SK-N-SH (cell line): ENCODE data around the gene PRR16. TPM values are rescaled to one million over a fixed set of nuclear protein-coding genes. Genes with fewer than 3 reads are reported as not detected.

Experiments used
- CTCF ChIA-PET: fragments of 300-600, 350-600 bp; formaldehyde crosslinking; extraction: SDS; loops from one replicate; lab custom pipeline; 2021; lab: Yijun Ruan, JAX
- POLR2A ChIA-PET: fragments of 350-600 bp; sonication (Branson Sonifier 250); formaldehyde crosslinking; extraction: SDS; loops from one replicate; lab custom pipeline; 2020; ENCODE audit warnings: antibody characterized with exemption, inconsistent platforms; lab: Yijun Ruan, JAX
- DNase-seq: peaks from one replicate; pipeline ENCODE4 v3.0.0; 2012
- H2AFZ ChIP-seq: fragments of 200-600 bp; sonication (generic); 2 replicates; pipeline ENCODE4 v1.8.1; 2016; ENCODE audit warnings: antibody characterized with exemption, mild to moderate bottlenecking, low read depth
- H3F3A ChIP-seq: fragments of 200-600 bp; sonication (generic); replicated peaks from 2 replicates; pipeline ENCODE3; 2016; ENCODE audit warnings: antibody characterized with exemption, mild to moderate bottlenecking; ENCODE audit not compliant: insufficient read depth
- H3K27ac ChIP-seq, 2 experiments: fragments of 200-500 bp in 1 of 2; fragments of 200-600 bp in 1 of 2; sonication (Bioruptor generic) in 1 of 2; sonication (generic), shearing (Covaris generic) in 1 of 2; 2 replicates each; pipeline versions ENCODE4 v1.5.1 to v1.6.1; 2014 to 2016; ENCODE audit warnings: low read depth in 2 of 2, inconsistent platforms in 1 of 2, low read length in 1 of 2, mild to moderate bottlenecking in 1 of 2, mixed read lengths in 1 of 2
- H3K27me3 ChIP-seq: fragments of 200-600 bp; sonication (generic), shearing (Covaris generic); 2 replicates; pipeline ENCODE4 v1.6.1; 2016; ENCODE audit warnings: mixed run types; ENCODE audit not compliant: insufficient read depth
- H3K36me3 ChIP-seq, 2 experiments: fragments of 200-500 bp in 1 of 2; fragments of 200-600 bp in 1 of 2; sonication (Bioruptor generic) in 1 of 2; sonication (generic) in 1 of 2; replicated peaks in 1 of 2; 2 replicates each; pipeline versions ENCODE3 to v1.5.1; 2014 to 2016; ENCODE audit warnings: low read length in 1 of 2, mild to moderate bottlenecking in 1 of 2; ENCODE audit not compliant: insufficient read depth in 2 of 2, control insufficient read depth in 1 of 2
- H3K4me1 ChIP-seq, 2 experiments: fragments of 200-500 bp in 1 of 2; fragments of 200-600 bp in 1 of 2; sonication (Bioruptor generic) in 1 of 2; sonication (generic), shearing (Covaris generic) in 1 of 2; 2 replicates each; pipeline versions ENCODE4 v1.5.1 to v1.6.1; 2014 to 2016; ENCODE audit warnings: low read depth in 1 of 2, low read length in 1 of 2, mixed run types in 1 of 2; ENCODE audit not compliant: insufficient read depth in 2 of 2, control insufficient read depth in 1 of 2
- H3K4me2 ChIP-seq: fragments of 200-600 bp; sonication (generic), shearing (Covaris generic); 2 replicates; pipeline ENCODE4 v1.6.1; 2017; ENCODE audit warnings: mixed run types
- H3K4me3 ChIP-seq, 2 experiments: fragments of 200-500 bp in 1 of 2; fragments of 200-600 bp in 1 of 2; sonication (Bioruptor generic) in 1 of 2; sonication (generic), shearing (Covaris generic) in 1 of 2; 2 replicates each; pipeline versions ENCODE4 v1.5.1 to v1.8.1; 2014 to 2016; ENCODE audit warnings: low read depth in 2 of 2, inconsistent platforms in 1 of 2, low read length in 1 of 2, mild to moderate bottlenecking in 1 of 2, mixed read lengths in 1 of 2, moderate library complexity in 1 of 2
- H3K79me2 ChIP-seq: fragments of 200-600 bp; sonication (generic); 2 replicates; pipeline ENCODE4 v1.8.1; 2017; ENCODE audit warnings: mild to moderate bottlenecking; ENCODE audit not compliant: insufficient read depth
- H3K9ac ChIP-seq: fragments of 200-600 bp; sonication (generic); 2 replicates; pipeline ENCODE4 v1.6.1; 2017; ENCODE audit warnings: mixed run types
- H3K9me2 ChIP-seq: fragments of 200-600 bp; sonication (generic); 2 replicates; pipeline ENCODE4 v1.6.1; 2017; ENCODE audit warnings: mixed run types
- H3K9me3 ChIP-seq: fragments of 200-600 bp; sonication (generic); 2 replicates; pipeline ENCODE4 v1.6.1; 2017; ENCODE audit warnings: mixed run types, mild to moderate bottlenecking, moderate library complexity
- H4K20me1 ChIP-seq: fragments of 200-600 bp; sonication (generic); 2 replicates; pipeline ENCODE4 v1.6.1; 2017; ENCODE audit warnings: mild to moderate bottlenecking, mixed run types; ENCODE audit not compliant: insufficient read depth
- CHD2 ChIP-seq: fragments of 150-350 bp; IDR thresholded peaks from 2 replicates; pipeline ENCODE4 v1.6.1; 2018; ENCODE audit warnings: low read length; ENCODE audit not compliant: partially characterized antibody
- EZH2phosphoT487 ChIP-seq: fragments of 200-600 bp; sonication (generic); IDR thresholded peaks from 2 replicates; pipeline ENCODE4 v1.6.1; 2017; ENCODE audit warnings: low read depth, mixed run types, mild to moderate bottlenecking, antibody characterized with exemption, moderate library complexity, borderline replicate concordance
- FOSL2 ChIP-seq: IDR thresholded peaks from 2 replicates; pipeline ENCODE4 v1.4.0; 2012; ENCODE audit warnings: low read depth, mild to moderate bottlenecking, moderate library complexity, borderline replicate concordance
- FOXJ3 ChIP-seq: sonication (generic); formaldehyde crosslinking; IDR thresholded peaks from 2 replicates; pipeline ENCODE4 v1.5.1; 2020; ENCODE audit warnings: mild to moderate bottlenecking, missing genetic modification reagents
- GABPA ChIP-seq: IDR thresholded peaks from 2 replicates; pipeline ENCODE4 v1.4.0; 2012; ENCODE audit warnings: low read depth, mild to moderate bottlenecking
- JUND ChIP-seq: IDR thresholded peaks from 2 replicates; pipeline ENCODE4 v1.4.0; 2012
- MEF2A ChIP-seq: IDR thresholded peaks from 2 replicates; pipeline ENCODE4 v1.4.0; 2012; ENCODE audit warnings: low read depth, borderline replicate concordance
- MXI1 ChIP-seq: IDR thresholded peaks from 2 replicates; pipeline ENCODE4 v1.6.1; 2012; ENCODE audit warnings: mild to moderate bottlenecking, low read depth, low read length, improper control_type of control experiment
- NFIC ChIP-seq: IDR thresholded peaks from 2 replicates; pipeline ENCODE4 v1.4.0; 2012; ENCODE audit warnings: borderline replicate concordance
- NRF1 ChIP-seq: IDR thresholded peaks from 2 replicates; pipeline ENCODE4 v1.6.1; 2012; ENCODE audit warnings: low read depth, mild to moderate bottlenecking, low read length
- RAD21 ChIP-seq: IDR thresholded peaks from 2 replicates; pipeline ENCODE4 v1.6.1; 2012; ENCODE audit warnings: mild to moderate bottlenecking, low read length
- RCOR1 ChIP-seq: fragments of 150-350 bp; IDR thresholded peaks from 2 replicates; pipeline ENCODE4 v1.6.1; 2017; ENCODE audit warnings: antibody characterized with exemption, low read length
- RFX5 ChIP-seq: IDR thresholded peaks from 2 replicates; pipeline ENCODE4 v1.6.1; 2012; ENCODE audit warnings: mild to moderate bottlenecking, improper control_type of control experiment, low read length
- RXRA ChIP-seq: IDR thresholded peaks from 2 replicates; pipeline ENCODE4 v1.4.0; 2012; ENCODE audit warnings: low read depth, mild to moderate bottlenecking, borderline replicate concordance
- SMC3 ChIP-seq: IDR thresholded peaks from 2 replicates; pipeline ENCODE4 v1.6.1; 2012; ENCODE audit warnings: low read depth, low read length, improper control_type of control experiment
- TEAD4 ChIP-seq: IDR thresholded peaks from 2 replicates; pipeline ENCODE4 v1.4.0; 2012; ENCODE audit warnings: mild to moderate bottlenecking, borderline replicate concordance; ENCODE audit not compliant: insufficient read depth
- YY1 ChIP-seq: IDR thresholded peaks from 2 replicates; pipeline ENCODE4 v1.4.0; 2012; ENCODE audit warnings: low read depth, mild to moderate bottlenecking
- WGBS: methylation state at CpG from one replicate; pipeline ENCODE4 v1.1.6; 2017; ENCODE audit warnings: low lambda C conversion rate; 5-methylcytosine and 5-hydroxymethylcytosine counted together
- polyA plus RNA-seq, 3 experiments: library from polyadenylated mRNA; depleted of rRNA; stranded (reverse); fragments of >200 nt; gene quantifications; 2 replicates each; pipeline ENCODE4 v1.2.3, GENCODE V29; 2012
- TF ChIP-seq, protein P1 (sequence below): IDR thresholded peaks from 2 replicates; pipeline ENCODE4 v1.6.1; 2012; ENCODE audit warnings: mild to moderate bottlenecking, low read depth, low read length, moderate library complexity
- TF ChIP-seq, protein P2 (sequence below): IDR thresholded peaks from 2 replicates; pipeline ENCODE4 v1.4.0; 2012; ENCODE audit warnings: low read depth, borderline replicate concordance
- TF ChIP-seq, protein P3 (sequence below): fragments of 200-600 bp; sonication (generic); IDR thresholded peaks from 2 replicates; pipeline ENCODE4 v1.6.1; 2017; ENCODE audit warnings: antibody characterized with exemption, mild to moderate bottlenecking, moderate library complexity
- TF ChIP-seq, protein P4 (sequence below): IDR thresholded peaks from 2 replicates; pipeline ENCODE4 v1.4.0; 2012; ENCODE audit warnings: low read depth

The PRR16 gene
- polyA plus RNA-seq, 1 of the 3 experiments (the other 2 are of a cell fraction) = 26.7 TPM

DNA sequence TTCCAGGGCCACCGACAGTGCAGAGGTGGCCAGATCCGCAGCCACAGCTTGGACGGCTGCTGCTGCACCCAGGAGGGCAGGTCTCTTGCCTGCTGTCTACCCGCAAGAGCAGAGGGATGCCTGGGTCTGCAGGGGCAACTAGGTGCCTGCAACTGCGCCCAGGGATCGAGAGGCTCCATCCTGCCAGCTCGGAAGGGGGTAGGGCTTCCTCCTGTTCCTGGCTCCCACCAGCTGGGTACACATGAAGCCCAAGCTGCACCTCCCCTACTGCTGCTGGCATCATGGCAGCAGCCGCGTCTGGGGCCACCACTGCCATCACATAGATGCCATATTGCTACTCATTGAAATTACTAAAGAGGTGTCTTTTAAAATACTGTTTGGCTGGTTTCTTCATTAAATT is 12.7 kb upstream of the PRR16 start (continued):
- TF ChIP-seq, protein P1, sequence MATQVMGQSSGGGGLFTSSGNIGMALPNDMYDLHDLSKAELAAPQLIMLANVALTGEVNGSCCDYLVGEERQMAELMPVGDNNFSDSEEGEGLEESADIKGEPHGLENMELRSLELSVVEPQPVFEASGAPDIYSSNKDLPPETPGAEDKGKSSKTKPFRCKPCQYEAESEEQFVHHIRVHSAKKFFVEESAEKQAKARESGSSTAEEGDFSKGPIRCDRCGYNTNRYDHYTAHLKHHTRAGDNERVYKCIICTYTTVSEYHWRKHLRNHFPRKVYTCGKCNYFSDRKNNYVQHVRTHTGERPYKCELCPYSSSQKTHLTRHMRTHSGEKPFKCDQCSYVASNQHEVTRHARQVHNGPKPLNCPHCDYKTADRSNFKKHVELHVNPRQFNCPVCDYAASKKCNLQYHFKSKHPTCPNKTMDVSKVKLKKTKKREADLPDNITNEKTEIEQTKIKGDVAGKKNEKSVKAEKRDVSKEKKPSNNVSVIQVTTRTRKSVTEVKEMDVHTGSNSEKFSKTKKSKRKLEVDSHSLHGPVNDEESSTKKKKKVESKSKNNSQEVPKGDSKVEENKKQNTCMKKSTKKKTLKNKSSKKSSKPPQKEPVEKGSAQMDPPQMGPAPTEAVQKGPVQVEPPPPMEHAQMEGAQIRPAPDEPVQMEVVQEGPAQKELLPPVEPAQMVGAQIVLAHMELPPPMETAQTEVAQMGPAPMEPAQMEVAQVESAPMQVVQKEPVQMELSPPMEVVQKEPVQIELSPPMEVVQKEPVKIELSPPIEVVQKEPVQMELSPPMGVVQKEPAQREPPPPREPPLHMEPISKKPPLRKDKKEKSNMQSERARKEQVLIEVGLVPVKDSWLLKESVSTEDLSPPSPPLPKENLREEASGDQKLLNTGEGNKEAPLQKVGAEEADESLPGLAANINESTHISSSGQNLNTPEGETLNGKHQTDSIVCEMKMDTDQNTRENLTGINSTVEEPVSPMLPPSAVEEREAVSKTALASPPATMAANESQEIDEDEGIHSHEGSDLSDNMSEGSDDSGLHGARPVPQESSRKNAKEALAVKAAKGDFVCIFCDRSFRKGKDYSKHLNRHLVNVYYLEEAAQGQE = no peak
- TF ChIP-seq RCOR1 = no peak
- no peak for TF ChIP-seq RAD21
- TF ChIP-seq NRF1 = no peak
- TF ChIP-seq JUND = no peak
- TF ChIP-seq, protein P2, sequence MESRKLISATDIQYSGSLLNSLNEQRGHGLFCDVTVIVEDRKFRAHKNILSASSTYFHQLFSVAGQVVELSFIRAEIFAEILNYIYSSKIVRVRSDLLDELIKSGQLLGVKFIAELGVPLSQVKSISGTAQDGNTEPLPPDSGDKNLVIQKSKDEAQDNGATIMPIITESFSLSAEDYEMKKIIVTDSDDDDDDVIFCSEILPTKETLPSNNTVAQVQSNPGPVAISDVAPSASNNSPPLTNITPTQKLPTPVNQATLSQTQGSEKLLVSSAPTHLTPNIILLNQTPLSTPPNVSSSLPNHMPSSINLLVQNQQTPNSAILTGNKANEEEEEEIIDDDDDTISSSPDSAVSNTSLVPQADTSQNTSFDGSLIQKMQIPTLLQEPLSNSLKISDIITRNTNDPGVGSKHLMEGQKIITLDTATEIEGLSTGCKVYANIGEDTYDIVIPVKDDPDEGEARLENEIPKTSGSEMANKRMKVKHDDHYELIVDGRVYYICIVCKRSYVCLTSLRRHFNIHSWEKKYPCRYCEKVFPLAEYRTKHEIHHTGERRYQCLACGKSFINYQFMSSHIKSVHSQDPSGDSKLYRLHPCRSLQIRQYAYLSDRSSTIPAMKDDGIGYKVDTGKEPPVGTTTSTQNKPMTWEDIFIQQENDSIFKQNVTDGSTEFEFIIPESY = no peak

DNA sequence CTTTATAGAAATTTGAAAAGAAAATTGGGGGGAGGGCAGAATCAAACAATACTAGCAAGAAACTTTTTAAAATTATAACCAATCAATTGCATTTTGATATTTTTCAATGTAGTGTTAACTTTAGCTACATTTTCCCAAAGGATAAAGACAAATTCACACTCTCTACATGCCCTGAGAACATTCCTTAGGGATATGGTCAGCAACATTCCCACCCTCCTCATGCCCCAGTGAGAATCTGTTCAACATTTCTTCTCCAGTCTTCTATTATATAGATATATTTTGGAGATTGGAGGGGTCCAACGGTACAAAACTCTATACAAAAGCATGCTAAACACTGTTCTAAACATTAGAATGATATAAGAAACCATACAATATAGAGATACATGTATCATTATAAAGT is 11.6 kb upstream of the PRR16 start:
- Histone ChIP-seq H3K27ac (no peak overlapping the region), H3K4me1 (peaks cover 0 to 13% of the 10 kb centered on the region in 2 experiments; a peak in 2 of 4 replicates), H3K9me3 (no peaks in the 10 kb centered on the region), H3K36me3 (no peaks in the 10 kb centered on the region), H3K9ac (no peak overlapping the region), H2AFZ (no peak overlapping the region), H4K20me1 (no peaks in the 10 kb centered on the region)
- no peak for DNase-seq
- CTCF ChIA-PET = no interaction called here
- WGBS = 67% methylated on average over 1 of the region's 1 CpG
- TF ChIP-seq FOXJ3 (CRISPR knock-in tag) (no peak), EZH2phosphoT487 (no peak), YY1 (no peak), MEF2A (no peak), GABPA (no peak), TEAD4 (no peak), CHD2 (no peak), SMC3 (no peak), RFX5 (no peak), RXRA (no peak), MXI1 (no peak), NFIC (no peak), FOSL2 (no peak)
- TF ChIP-seq, protein P2 = no peak
- TF ChIP-seq, protein P3, sequence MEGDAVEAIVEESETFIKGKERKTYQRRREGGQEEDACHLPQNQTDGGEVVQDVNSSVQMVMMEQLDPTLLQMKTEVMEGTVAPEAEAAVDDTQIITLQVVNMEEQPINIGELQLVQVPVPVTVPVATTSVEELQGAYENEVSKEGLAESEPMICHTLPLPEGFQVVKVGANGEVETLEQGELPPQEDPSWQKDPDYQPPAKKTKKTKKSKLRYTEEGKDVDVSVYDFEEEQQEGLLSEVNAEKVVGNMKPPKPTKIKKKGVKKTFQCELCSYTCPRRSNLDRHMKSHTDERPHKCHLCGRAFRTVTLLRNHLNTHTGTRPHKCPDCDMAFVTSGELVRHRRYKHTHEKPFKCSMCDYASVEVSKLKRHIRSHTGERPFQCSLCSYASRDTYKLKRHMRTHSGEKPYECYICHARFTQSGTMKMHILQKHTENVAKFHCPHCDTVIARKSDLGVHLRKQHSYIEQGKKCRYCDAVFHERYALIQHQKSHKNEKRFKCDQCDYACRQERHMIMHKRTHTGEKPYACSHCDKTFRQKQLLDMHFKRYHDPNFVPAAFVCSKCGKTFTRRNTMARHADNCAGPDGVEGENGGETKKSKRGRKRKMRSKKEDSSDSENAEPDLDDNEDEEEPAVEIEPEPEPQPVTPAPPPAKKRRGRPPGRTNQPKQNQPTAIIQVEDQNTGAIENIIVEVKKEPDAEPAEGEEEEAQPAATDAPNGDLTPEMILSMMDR = no peak
- TF ChIP-seq, protein P4, sequence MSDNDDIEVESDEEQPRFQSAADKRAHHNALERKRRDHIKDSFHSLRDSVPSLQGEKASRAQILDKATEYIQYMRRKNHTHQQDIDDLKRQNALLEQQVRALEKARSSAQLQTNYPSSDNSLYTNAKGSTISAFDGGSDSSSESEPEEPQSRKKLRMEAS = no peak
- TF ChIP-seq, all 33 proteins: peak for 0
- H3K79me2 ChIP-seq = no peaks in the 10 kb centered on the region
- no peaks in the 10 kb centered on the region for H3K27me3 ChIP-seq
- POLR2A ChIA-PET = no interaction called here
- H3F3A ChIP-seq = peaks cover 14% of the 10 kb centered on the region
- H3K4me2 ChIP-seq = no peak overlapping the region
- no peak overlapping the region for H3K4me3 ChIP-seq
- no peaks in the 10 kb centered on the region; the same call in 1 of the 2 replicates for H3K9me2 ChIP-seq
